HG03135 (cell line): ENCODE measurements around the gene LIPH.

ENCODE experiments used
- ATAC-seq: cut with Tn5 transposase; IDR thresholded peaks from one replicate; pipeline ENCODE4 v1.9.1; 2021; ENCODE audit warnings: mild to moderate bottlenecking, moderate library complexity; ENCODE audit not compliant: unreplicated experiment

Gene LIPH

GRCh38 chr3:185549122-185549521, 3.3 kb downstream of the LIPH start:
- no peak for ATAC-seq

GRCh38 chr3:185540695-185541094, 11.7 kb downstream of the LIPH start:
- ATAC-seq: no peak

- ATAC-seq: no peak
Observed at GRCh38 chr3:185539934-185540333, 12.5 kb downstream of the LIPH start.

GRCh38 chr3:185537369-185537970, 14.9 kb downstream of the LIPH start:
- ATAC-seq: peak; percentile 97

- ATAC-seq: no peak
Observed at GRCh38 chr3:185534511-185534910, 17.9 kb downstream of the LIPH start.

- ATAC-seq: no peak
Observed at GRCh38 chr3:185532901-185533300, 19.5 kb downstream of the LIPH start.

GRCh38 chr3:185530856-185531255, 21.5 kb downstream of the LIPH start:
- ATAC-seq: no peak

- ATAC-seq: no peak
Observed at GRCh38 chr3:185528532-185528931, 23.9 kb downstream of the LIPH start.

- ATAC-seq: no peak
Observed at GRCh38 chr3:185527364-185527763, 25.0 kb downstream of the LIPH start.

GRCh38 chr3:185526349-185526951, 25.9 kb downstream of the LIPH start:
- no peak for ATAC-seq

GRCh38 chr3:185521349-185522138, 30.8 kb downstream of the LIPH start:
- ATAC-seq: no peak

GRCh38 chr3:185519021-185519420, 33.4 kb downstream of the LIPH start:
- ATAC-seq: no peak

- ATAC-seq: no peak
Observed at GRCh38 chr3:185517387-185518130, 34.8 kb downstream of the LIPH start.

GRCh38 chr3:185511711-185512110, 40.7 kb downstream of the LIPH start:
- no peak for ATAC-seq

- no peak for ATAC-seq
Observed at GRCh38 chr3:185508335-185508991, 43.9 kb downstream of the LIPH start.

- no peak for ATAC-seq
Observed at GRCh38 chr3:185507883-185508282, 44.5 kb downstream of the LIPH start.

- no peak for ATAC-seq
Observed at GRCh38 chr3:185504636-185505035, 47.8 kb downstream of the LIPH start.

- ATAC-seq: no peak
Observed at GRCh38 chr3:185503521-185503920, 48.9 kb downstream of the LIPH start.

GRCh38 chr3:185502987-185503386, 49.4 kb downstream of the LIPH start:
- ATAC-seq: no peak

GRCh38 chr3:185498503-185499396, 53.6 kb downstream of the LIPH start, which contains the start of gene TMEM41A:
Gene TMEM41A (minus strand): TSS chr3:185499035. CDS start chr3:185498961, 74 bp downstream.
- peak; percentile 98 for ATAC-seq
